K562 (cell line): ENCODE measurements around the gene HBB. TPM values are rescaled to one million over a fixed set of nuclear protein-coding genes. Genes with fewer than 3 reads are reported as not detected.
A peak's percentile ranks its signal among the peaks of the same experiment; 100 is the strongest.

Experiments
- ATAC-seq: fragments of 200-7000 bp; cut with Tn5 transposase; 3 replicates; pipeline ENCODE4 v1.9.1; 2020; ENCODE audit warnings: moderate library complexity
- BruUV-seq: library from RNA; stranded (reverse); fragments of 400-500 nt; replicated peaks from 2 replicates; lab custom pipeline; 2021; lab: Mats Ljungman, UMichigan
- CTCF ChIA-PET: fragments of 300-600 bp; formaldehyde crosslinking; extraction: SDS; loops from one replicate; lab custom pipeline; 2021; ENCODE audit warnings: low intra/inter-chr PET ratio; lab: Yijun Ruan, JAX
- POLR2A ChIA-PET: fragments of 300-600, 350-650 bp; sonication (Branson Sonifier 250); formaldehyde crosslinking; extraction: SDS; loops from one replicate; lab custom pipeline; 2021; ENCODE audit warnings: antibody characterized with exemption, inconsistent platforms; lab: Yijun Ruan, JAX
- DNase-seq, 4 experiments: peaks; one replicate each; pipeline versions ENCODE4 v3.0.0 to v3.0.0-alpha.2; 2011 to 2018; ENCODE audit warnings: low spot score in 3 of 4, mixed read lengths in 3 of 4; ENCODE audit errors: extremely low read depth in 1 of 4
- FAIRE-seq: peaks from 2 replicates; lab custom pipeline; 2011; peaks lifted over from hg19 to GRCh38; lab: Jason Lieb, UNC
- H2AFZ ChIP-seq: 2 replicates; pipeline ENCODE4 v1.6.0; 2011; ENCODE audit warnings: low read depth, low read length, control low read depth, inconsistent platforms
- H3K27ac ChIP-seq: fragments of 200-600 bp; 3 replicates; pipeline ENCODE4 v1.8.0; 2011; ENCODE audit warnings: low read depth, mild to moderate bottlenecking, control low read depth, inconsistent platforms, low read length, moderate library complexity, mixed read lengths; ENCODE audit errors: extremely low read depth
- H3K27me3 ChIP-seq, 2 experiments: fragments of 300-600 bp in 1 of 2; 2 replicates in 1 of 2; 3 replicates in 1 of 2; pipeline versions ENCODE4 v1.6.0 to v1.8.0; 2011; ENCODE audit warnings: inconsistent platforms in 2 of 2, low read length in 2 of 2, mild to moderate bottlenecking in 1 of 2, mixed read lengths in 1 of 2, moderate library complexity in 1 of 2; ENCODE audit not compliant: control insufficient read depth in 2 of 2, insufficient read depth in 2 of 2
- H3K36me3 ChIP-seq: fragments of 300-600 bp; 3 replicates; pipeline ENCODE4 v1.8.0; 2011; ENCODE audit warnings: mild to moderate bottlenecking, low read length, inconsistent platforms; ENCODE audit not compliant: control insufficient read depth, insufficient read depth
- H3K4me1 ChIP-seq, 2 experiments: fragments of 200-600 bp in 1 of 2; replicated peaks in 1 of 2; 2 replicates in 1 of 2; 3 replicates in 1 of 2; pipeline versions ENCODE4 v1.5.1 to v1.8.0; 2011; ENCODE audit warnings: inconsistent platforms in 2 of 2, low read length in 2 of 2, mild to moderate bottlenecking in 1 of 2, mixed read lengths in 1 of 2, moderate library complexity in 1 of 2; ENCODE audit not compliant: control insufficient read depth in 2 of 2, insufficient read depth in 2 of 2
- H3K4me2 ChIP-seq: 2 replicates; pipeline ENCODE4 v1.6.1; 2011; ENCODE audit warnings: low read length, control low read depth, inconsistent platforms, mixed read lengths; ENCODE audit not compliant: insufficient read depth
- H3K4me3 ChIP-seq: fragments of 200-600 bp; sonication (generic), shearing (Covaris generic); 2 replicates; pipeline ENCODE4 v1.5.1; 2016; ENCODE audit warnings: control low read depth, inconsistent platforms
- H3K79me2 ChIP-seq: fragments of 200-600 bp; 3 replicates; pipeline ENCODE4 v1.8.0; 2011; ENCODE audit warnings: low read length, inconsistent platforms; ENCODE audit not compliant: control insufficient read depth, insufficient read depth
- H3K9ac ChIP-seq, 2 experiments: 2 replicates each; pipeline versions ENCODE4 v1.6.0 to v1.6.1; 2011; ENCODE audit warnings: low read depth in 2 of 2, low read length in 2 of 2, control low read depth in 1 of 2, inconsistent platforms in 1 of 2, mild to moderate bottlenecking in 1 of 2, mixed read lengths in 1 of 2; ENCODE audit not compliant: insufficient read depth in 1 of 2
- H3K9me1 ChIP-seq: one replicate; pipeline ENCODE4 v1.6.0; 2011; ENCODE audit warnings: inconsistent platforms, mild to moderate bottlenecking, low read length, moderate library complexity; ENCODE audit not compliant: control insufficient read depth, insufficient read depth
- H3K9me3 ChIP-seq: replicated peaks from 2 replicates; pipeline ENCODE4 v1.5.1; 2011; ENCODE audit warnings: low read depth, low read length, inconsistent platforms; ENCODE audit not compliant: control insufficient read depth, insufficient read depth
- H4K20me1 ChIP-seq: replicated peaks from 2 replicates; pipeline ENCODE4 v1.6.1; 2011; ENCODE audit warnings: low read length, inconsistent platforms, mixed read lengths; ENCODE audit not compliant: control insufficient read depth, insufficient read depth
- CBX8 ChIP-seq: fragments of 200-600 bp; sonication (generic); IDR thresholded peaks from 2 replicates; pipeline ENCODE4 v1.6.1; 2012; ENCODE audit warnings: borderline replicate concordance, mixed run types, low read depth, mild to moderate bottlenecking, moderate library complexity, mixed read lengths, low read length, control low read depth, inconsistent platforms; ENCODE audit not compliant: poor library complexity, severe bottlenecking; ENCODE audit errors: extremely low read depth
- CEBPG ChIP-seq, 3 experiments: fragments of 200-800 bp in 1 of 3; sonication (Bioruptor generic) in 1 of 3; sonication (generic) in 1 of 3; formaldehyde crosslinking in 1 of 3; IDR thresholded peaks in 2 of 3; conservative IDR thresholded peaks in 1 of 3; 2 replicates each; pipeline versions ENCODE4 v1.6.1 to v1.8.0; 2016 to 2022; ENCODE audit warnings: missing compliant biosample characterization in 2 of 3, missing genetic modification characterization in 2 of 3, mild to moderate bottlenecking in 1 of 3, missing genetic modification reagents in 1 of 3
- MAFK ChIP-seq: IDR thresholded peaks from 2 replicates; pipeline ENCODE4 v1.6.1; 2011; ENCODE audit warnings: low read length, improper control_type of control experiment
- SFPQ ChIP-seq: fragments of 200-400 bp; formaldehyde crosslinking; IDR thresholded peaks from 2 replicates; pipeline ENCODE4 v1.6.1; 2017; ENCODE audit warnings: mild to moderate bottlenecking, low read depth, low read length, moderate library complexity
- ZNF436 ChIP-seq: fragments of 250-450, 450-650 bp; sonication (Bioruptor Pico); formaldehyde crosslinking; IDR thresholded peaks from 2 replicates; pipeline ENCODE4 v1.7.0; 2020; ENCODE audit warnings: mild to moderate bottlenecking
- ZNF639 ChIP-seq, 2 experiments: fragments of 200-800 bp in 1 of 2; sonication (Bioruptor generic) in 1 of 2; sonication (generic) in 1 of 2; formaldehyde crosslinking in 1 of 2; IDR thresholded peaks in 1 of 2; conservative IDR thresholded peaks in 1 of 2; 2 replicates each; pipeline versions ENCODE4 v1.5.0 to v1.6.1; 2016 to 2020; ENCODE audit warnings: missing compliant biosample characterization in 1 of 2, missing genetic modification characterization in 1 of 2, missing genetic modification reagents in 1 of 2
- WGBS: fragments of 100-300 bp; shearing (Covaris generic); methylation state at CpG from one replicate; pipeline ENCODE4 v1.1.6; 2016; ENCODE audit warnings: low coverage, mixed read lengths; ENCODE audit not compliant: insufficient coverage; ENCODE audit errors: missing lambda C conversion rate; 5-methylcytosine and 5-hydroxymethylcytosine counted together
- in situ Hi-C: fragments of 300-500 bp; cut with MboI; formaldehyde crosslinking; loops from 4 replicates; pipeline ENCODE4 v1.15.0; 2018; ENCODE audit warnings: inconsistent platforms, mixed read lengths
- intact Hi-C: fragments of 100-400 bp; cut with micrococcal nuclease; formaldehyde crosslinking; loops from 2 replicates; pipeline ENCODE4 v1.14.2; 2022
- polyA plus RNA-seq, 8 experiments: library from polyadenylated mRNA; depleted of rRNA in 4 of 8; stranded (reverse) in 5 of 8; unstranded in 3 of 8; fragments of >200 nt; fragmentation: Nextera tagmentation in 2 of 8; fragmentation: Illumina TruSeq in 1 of 8; extraction: Ambion mirVana in 2 of 8; extraction: Trizol in 1 of 8; gene quantifications; 2 replicates each; pipeline versions ENCODE4 v1.2.1 to v1.2.3, GENCODE V29; 2011 to 2014; ENCODE audit warnings: inconsistent platforms in 1 of 8, missing spikeins in 1 of 8
- total RNA-seq, 7 experiments: library from RNA; depleted of rRNA in 6 of 7; stranded (reverse); fragments of >200 nt in 6 of 7; fragmentation: Illumina TruSeq in 2 of 7; extraction: Trizol in 2 of 7; gene quantifications; 2 replicates each; pipeline versions ENCODE4 v1.2.1 to v1.2.3, GENCODE V29; 2011 to 2021; ENCODE audit warnings: low replicate concordance in 1 of 7
- TF ChIP-seq, protein P1 (sequence below), 2 experiments: fragments of 450-650 bp; conservative IDR thresholded peaks; 2 replicates each; pipeline ENCODE4 v1.6.1; 2017; ENCODE audit warnings: mild to moderate bottlenecking in 2 of 2, moderate library complexity in 2 of 2
- TF ChIP-seq, protein P2 (sequence below): fragments of 250-450 bp; sonication (Bioruptor Pico); IDR thresholded peaks from 2 replicates; pipeline ENCODE4 v1.5.0; 2020; ENCODE audit warnings: mild to moderate bottlenecking
- TF ChIP-seq, protein P3 (sequence below): IDR thresholded peaks from 3 replicates; pipeline ENCODE4 v1.6.1; 2011; ENCODE audit warnings: borderline replicate concordance, mild to moderate bottlenecking; ENCODE audit not compliant: insufficient read length, insufficient read depth

The HBB gene
- total and polyA plus RNA-seq, 9 of the 15 experiments (the other 6 are each of a cell fraction or from before 2014, with no cell fraction given) = 0.33 to 3.4 (median 1.2) TPM; not detected in 2

- H3K9me1 ChIP-seq = no peaks in the 10 kb centered on the region
- ATAC-seq (0 out of 3 replicates have a peak, but pooled peaks have one; percentile 4), DNase-seq (peak in 3 of 4 experiments; percentile 46 to 72 (median 59)), FAIRE-seq (no peak)
- H2AFZ ChIP-seq = no peak overlapping the region; the same call in 1 of the 2 replicates
- H3K4me1 ChIP-seq = peaks cover 11 to 20% of the 10 kb centered on the region in 2 experiments
- H3K27me3 ChIP-seq = no peaks in the 10 kb centered on the region
- ChIA-PET POLR2A (interaction anchor here (0.6 to 6.9 kb wide), 7 partner anchors 10 to 1569 kb away, joined by 3 to 30 read pairs (median 6); partner anchors contain the start of gene HBE1), CTCF (no interaction called here)
- H3K9ac ChIP-seq = peak overlapping the region; percentile 70 to 86
- 4% methylated on average over 9 of the region's 9 CpGs for WGBS
- H3K27ac ChIP-seq = peak overlapping the region; percentile 73
- peaks cover 27% of the 10 kb centered on the region for H3K36me3 ChIP-seq
- peaks cover 4% of the 10 kb centered on the region; the same call in 1 of the 2 replicates for H4K20me1 ChIP-seq
- H3K4me3 ChIP-seq = peak overlapping the region; percentile 58
- intact Hi-C loops = loop anchor here (2.0 kb wide), 1 partner anchor 36 kb away; no protein-coding TSS in a partner anchor
- peak overlapping the region; percentile 94 for H3K4me2 ChIP-seq
- H3K79me2 ChIP-seq = peaks cover 79% of the 10 kb centered on the region
- BruUV-seq = no TSS peak
- in situ Hi-C loops = no loop called here
- no peaks in the 10 kb centered on the region for H3K9me3 ChIP-seq
- TF ChIP-seq, protein P1, sequence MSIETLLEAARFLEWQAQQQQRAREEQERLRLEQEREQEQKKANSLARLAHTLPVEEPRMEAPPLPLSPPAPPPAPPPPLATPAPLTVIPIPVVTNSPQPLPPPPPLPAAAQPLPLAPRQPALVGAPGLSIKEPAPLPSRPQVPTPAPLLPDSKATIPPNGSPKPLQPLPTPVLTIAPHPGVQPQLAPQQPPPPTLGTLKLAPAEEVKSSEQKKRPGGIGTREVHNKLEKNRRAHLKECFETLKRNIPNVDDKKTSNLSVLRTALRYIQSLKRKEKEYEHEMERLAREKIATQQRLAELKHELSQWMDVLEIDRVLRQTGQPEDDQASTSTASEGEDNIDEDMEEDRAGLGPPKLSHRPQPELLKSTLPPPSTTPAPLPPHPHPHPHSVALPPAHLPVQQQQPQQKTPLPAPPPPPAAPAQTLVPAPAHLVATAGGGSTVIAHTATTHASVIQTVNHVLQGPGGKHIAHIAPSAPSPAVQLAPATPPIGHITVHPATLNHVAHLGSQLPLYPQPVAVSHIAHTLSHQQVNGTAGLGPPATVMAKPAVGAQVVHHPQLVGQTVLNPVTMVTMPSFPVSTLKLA (conservative IDR thresholded peaks at IDR 0.05) = peak in 1 of 2 experiments; percentile 20; a peak in 1 of 4 replicates
- no peak for TF ChIP-seq CBX8
- TF ChIP-seq ZNF436 (CRISPR knock-in tag) = peak; percentile 23; the same call in 1 of the 2 replicates
- peak; percentile 5; the same call in 1 of the 2 replicates for TF ChIP-seq MAFK
- 0 out of 4 replicates have a peak, but pooled peaks of 1 of the 2 experiments have one; percentile 4 for TF ChIP-seq ZNF639 (CRISPR knock-in tag; conservative IDR thresholded peaks at IDR 0.05 in 1 of 2, IDR thresholded peaks at IDR 0.05 in 1 of 2)
- TF ChIP-seq, protein P2, sequence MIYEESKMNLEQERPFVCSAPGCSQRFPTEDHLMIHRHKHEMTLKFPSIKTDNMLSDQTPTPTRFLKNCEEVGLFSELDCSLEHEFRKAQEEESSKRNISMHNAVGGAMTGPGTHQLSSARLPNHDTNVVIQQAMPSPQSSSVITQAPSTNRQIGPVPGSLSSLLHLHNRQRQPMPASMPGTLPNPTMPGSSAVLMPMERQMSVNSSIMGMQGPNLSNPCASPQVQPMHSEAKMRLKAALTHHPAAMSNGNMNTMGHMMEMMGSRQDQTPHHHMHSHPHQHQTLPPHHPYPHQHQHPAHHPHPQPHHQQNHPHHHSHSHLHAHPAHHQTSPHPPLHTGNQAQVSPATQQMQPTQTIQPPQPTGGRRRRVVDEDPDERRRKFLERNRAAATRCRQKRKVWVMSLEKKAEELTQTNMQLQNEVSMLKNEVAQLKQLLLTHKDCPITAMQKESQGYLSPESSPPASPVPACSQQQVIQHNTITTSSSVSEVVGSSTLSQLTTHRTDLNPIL (CRISPR knock-in tag) = 0 out of 2 replicates have a peak, but pooled peaks have one; percentile 24
- TF ChIP-seq, protein P3, sequence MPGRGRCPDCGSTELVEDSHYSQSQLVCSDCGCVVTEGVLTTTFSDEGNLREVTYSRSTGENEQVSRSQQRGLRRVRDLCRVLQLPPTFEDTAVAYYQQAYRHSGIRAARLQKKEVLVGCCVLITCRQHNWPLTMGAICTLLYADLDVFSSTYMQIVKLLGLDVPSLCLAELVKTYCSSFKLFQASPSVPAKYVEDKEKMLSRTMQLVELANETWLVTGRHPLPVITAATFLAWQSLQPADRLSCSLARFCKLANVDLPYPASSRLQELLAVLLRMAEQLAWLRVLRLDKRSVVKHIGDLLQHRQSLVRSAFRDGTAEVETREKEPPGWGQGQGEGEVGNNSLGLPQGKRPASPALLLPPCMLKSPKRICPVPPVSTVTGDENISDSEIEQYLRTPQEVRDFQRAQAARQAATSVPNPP = no peak
- no peak for TF ChIP-seq CEBPG (CRISPR knock-in tag; IDR thresholded peaks at IDR 0.05)
- no peak for TF ChIP-seq CEBPG (tag; conservative IDR thresholded peaks at IDR 0.05 in 1 of 2, IDR thresholded peaks at IDR 0.05 in 1 of 2)
- TF ChIP-seq SFPQ = no peak
Observed at GRCh38 chr11:5252192-5252918, 25.5 kb upstream of the HBB start.
